Thyroid gland (tissue), 4 donors: ENCODE measurements around the gene VASP. TPM values are rescaled to one million over a fixed set of nuclear protein-coding genes. Genes with fewer than 3 reads are reported as not detected.
"Not testable (repeated sequence)": the region's sequence is repeated elsewhere in the genome, so short reads cannot be mapped to it uniquely, and the experiment has no call there.

Experiments
- DNase-seq, 2 donors: peaks; one replicate each; pipeline ENCODE4 v3.0.0-alpha.2; 2019
- H3K27ac ChIP-seq, 3 donors: fragments of 200-600 bp; sonication (generic); 1 replicate in 2 of 3; 2 replicates in 1 of 3; pipeline ENCODE4 v1.5.1; 2016 to 2019; ENCODE audit warnings: mild to moderate bottlenecking in 1 of 3, moderate library complexity in 1 of 3
- H3K27me3 ChIP-seq: fragments of 200-600 bp; sonication (generic); one replicate; pipeline ENCODE4 v1.5.1; 2019
- H3K36me3 ChIP-seq, 2 donors: fragments of 200-600 bp; sonication (generic); one replicate each; pipeline ENCODE4 v1.5.1; 2016 to 2019
- H3K4me1 ChIP-seq, 2 donors: fragments of 200-600 bp; sonication (generic); one replicate each; pipeline ENCODE4 v1.5.1; 2017 to 2019
- H3K4me3 ChIP-seq, 3 donors: fragments of 200-600 bp; sonication (generic); replicated peaks in 1 of 3; 1 replicate in 2 of 3; 2 replicates in 1 of 3; pipeline ENCODE4 v1.5.1; 2016; ENCODE audit warnings: mild to moderate bottlenecking in 1 of 3
- H3K9me3 ChIP-seq: fragments of 200-600 bp; sonication (generic); one replicate; pipeline ENCODE4 v1.5.1; 2017
- CTCF ChIP-seq, 6 experiments: fragments of 200-600 bp in 3 of 6; fragments of 450-650 bp in 3 of 6; sonication (generic) in 3 of 6; IDR thresholded peaks; one replicate each; pipeline ENCODE4 v1.5.1; 2016 to 2019; ENCODE audit warnings: antibody characterized with exemption in 6 of 6, mild to moderate bottlenecking in 2 of 6, inconsistent platforms in 1 of 6, moderate library complexity in 1 of 6
- POLR2A ChIP-seq, 2 donors: fragments of 450-650 bp; IDR thresholded peaks; one replicate each; pipeline ENCODE4 v1.6.1; 2017; ENCODE audit warnings: antibody characterized with exemption in 2 of 2, mild to moderate bottlenecking in 2 of 2, moderate library complexity in 1 of 2
- WGBS, 2 donors: methylation state at CpG; one replicate each; pipeline ENCODE4 v1.1.5; 2017; 5-methylcytosine and 5-hydroxymethylcytosine counted together
- intact Hi-C: fragments of 100-400 bp; cut with DNase I; formaldehyde crosslinking; loops from one replicate; pipeline ENCODE4 v1.15.1; 2023
- total RNA-seq, 4 donors: library from RNA; depleted of rRNA; stranded (reverse); fragments of >200 nt; gene quantifications; one replicate each; pipeline ENCODE4 v1.2.3, GENCODE V29; 2016

VASP gene
- total RNA-seq, 4 donors from 2014 or later = 34.3 to 50.8 (median 45.1) TPM

GRCh38 chr19:45508861-45509691 is 1.8 kb downstream of the VASP start:
- TF ChIP-seq POLR2A (IDR thresholded peaks at IDR 0.05) (no peak), CTCF (IDR thresholded peaks at IDR 0.05) (peak in 1 of 6 experiments; percentile 13)
- Histone ChIP-seq H3K27ac (peak overlapping the region; percentile 75 to 92 (median 88)), H3K4me3 (peak overlapping the region; percentile 44 to 100 (median 88)), H3K36me3 (no peaks in the 10 kb centered on the region), H3K9me3 (no peaks in the 10 kb centered on the region), H3K27me3 (no peaks in the 10 kb centered on the region), H3K4me1 (peaks cover 20 to 24% of the 10 kb centered on the region in 2 donors)
- peak; percentile 66 to 69 for DNase-seq
- intact Hi-C loops = no loop called here
- WGBS, 2 donors = 2 to 6% methylated on average over 24 to 26 of the region's 28 CpGs

- WGBS, 2 donors = 14 to 21% methylated on average over 2 to 3 of the region's 3 CpGs
- TF ChIP-seq CTCF (IDR thresholded peaks at IDR 0.05) (no peak), POLR2A (IDR thresholded peaks at IDR 0.05) (no peak)
- Histone ChIP-seq H3K4me1 (peaks cover 26 to 30% of the 10 kb centered on the region in 2 donors), H3K9me3 (no peaks in the 10 kb centered on the region), H3K27ac (peak overlapping the region; percentile 75 to 92 (median 88)), H3K36me3 (no peaks in the 10 kb centered on the region), H3K4me3 (peak overlapping the region in 2 of 3 donors; percentile 88 to 100), H3K27me3 (no peaks in the 10 kb centered on the region)
- no peak for DNase-seq
- intact Hi-C loops = no loop called here
Observed at GRCh38 chr19:45509692-45510015, 2.4 kb downstream of the VASP start.

- intact Hi-C loops = not testable (repeated sequence)
- WGBS, 2 donors = 86 to 88% methylated on average over 11 of the region's 11 CpGs
Observed at GRCh38 chr19:45510352-45510751, 3.1 kb downstream of the VASP start.

DNA sequence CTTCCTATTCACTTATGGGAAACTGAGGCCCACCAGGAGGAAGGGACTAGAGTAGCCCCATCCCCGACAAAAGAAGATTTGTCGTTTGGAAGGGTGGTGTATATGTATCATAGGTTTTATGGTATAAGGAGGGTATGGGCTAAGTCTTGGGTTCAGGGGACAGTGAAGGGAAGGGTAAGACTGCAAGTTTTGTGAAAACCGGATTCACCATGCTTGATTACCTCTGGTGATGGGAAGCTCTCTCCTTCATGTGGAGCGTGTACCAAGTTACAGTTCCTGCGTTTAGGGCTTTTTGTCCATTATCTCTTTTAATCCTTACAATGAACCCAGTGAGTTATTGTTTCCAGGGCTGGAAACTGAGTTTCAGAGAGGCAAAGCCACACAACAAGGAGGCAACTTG is 3.8 kb downstream of the VASP start:
- Histone ChIP-seq H3K4me1 (peaks cover 25 to 32% of the 10 kb centered on the region in 2 donors), H3K4me3 (no peak overlapping the region), H3K27me3 (no peaks in the 10 kb centered on the region), H3K36me3 (no peaks in the 10 kb centered on the region), H3K27ac (no peak overlapping the region), H3K9me3 (no peaks in the 10 kb centered on the region)
- DNase-seq = no peak
- WGBS, 2 donors = 90% methylated on average over 5 of the region's 5 CpGs
- intact Hi-C loops = no loop called here
- TF ChIP-seq CTCF (IDR thresholded peaks at IDR 0.05) (no peak), POLR2A (IDR thresholded peaks at IDR 0.05) (no peak)

More at GRCh38 chr19:45510352-45510751, 3.1 kb downstream of the VASP start:
- not testable (repeated sequence) for H3K27me3 ChIP-seq, H3K36me3 ChIP-seq, DNase-seq, H3K27ac ChIP-seq, H3K9me3 ChIP-seq, H3K4me3 ChIP-seq
- H3K4me1 ChIP-seq = peaks cover 26 to 34% of the 10 kb centered on the region in 2 donors

GRCh38 chr19:45512881-45513483 is 5.7 kb downstream of the VASP start:
- no peak overlapping the region for H3K27ac ChIP-seq
- intact Hi-C loops = no loop called here
- TF ChIP-seq CTCF (IDR thresholded peaks at IDR 0.05) = no peak
- no peak for TF ChIP-seq POLR2A (IDR thresholded peaks at IDR 0.05)
- H3K4me1 ChIP-seq = peaks cover 23 to 29% of the 10 kb centered on the region in 2 donors
- DNase-seq = no peak
- peaks cover 0 to 5% of the 10 kb centered on the region in 2 donors for H3K36me3 ChIP-seq
- 91 to 93% methylated on average over 6 of the region's 6 CpGs for WGBS, 2 donors
- H3K27me3 ChIP-seq = no peaks in the 10 kb centered on the region
- H3K4me3 ChIP-seq = no peak overlapping the region
- H3K9me3 ChIP-seq = no peaks in the 10 kb centered on the region
